Mesodermal cell (in vitro differentiated cells): ENCODE data around the gene GARRE1.
"Not testable (repeated sequence)": the region's sequence is repeated elsewhere in the genome, so short reads cannot be mapped to it uniquely, and the experiment has no call there.

Experiments
- H3K27ac ChIP-seq: 2 replicates; pipeline ENCODE4 v1.7.0; 2013; ENCODE audit warnings: mild to moderate bottlenecking, low read depth, low read length, moderate library complexity; ENCODE audit not compliant: severe bottlenecking
- H3K36me3 ChIP-seq: 2 replicates; pipeline ENCODE4 v1.7.1; 2013; ENCODE audit warnings: mild to moderate bottlenecking, low read length, moderate library complexity; ENCODE audit not compliant: control insufficient read depth, insufficient read depth
- H3K4me1 ChIP-seq: one replicate; pipeline ENCODE4 v1.7.1; 2013; ENCODE audit warnings: mild to moderate bottlenecking, low read length; ENCODE audit not compliant: insufficient read depth, control insufficient read depth, poor library complexity, severe bottlenecking
- H3K4me3 ChIP-seq: 2 replicates; pipeline ENCODE4 v1.7.0; 2013; ENCODE audit warnings: low read length, control low read depth, mild to moderate bottlenecking; ENCODE audit not compliant: insufficient read depth, poor library complexity, severe bottlenecking; ENCODE audit errors: extremely low read depth
- H3K9me3 ChIP-seq: 2 replicates; pipeline ENCODE4 v1.7.1; 2013; ENCODE audit warnings: mild to moderate bottlenecking, low read length, moderate library complexity; ENCODE audit not compliant: control insufficient read depth
- WGBS, 2 experiments: methylation state at CpG; one replicate each; pipeline ENCODE4 v1.1.5; 2013; ENCODE audit warnings: missing lambda C conversion rate in 2 of 2; ENCODE audit not compliant: insufficient coverage in 2 of 2; 5-methylcytosine and 5-hydroxymethylcytosine counted together

The GARRE1 gene

DNA sequence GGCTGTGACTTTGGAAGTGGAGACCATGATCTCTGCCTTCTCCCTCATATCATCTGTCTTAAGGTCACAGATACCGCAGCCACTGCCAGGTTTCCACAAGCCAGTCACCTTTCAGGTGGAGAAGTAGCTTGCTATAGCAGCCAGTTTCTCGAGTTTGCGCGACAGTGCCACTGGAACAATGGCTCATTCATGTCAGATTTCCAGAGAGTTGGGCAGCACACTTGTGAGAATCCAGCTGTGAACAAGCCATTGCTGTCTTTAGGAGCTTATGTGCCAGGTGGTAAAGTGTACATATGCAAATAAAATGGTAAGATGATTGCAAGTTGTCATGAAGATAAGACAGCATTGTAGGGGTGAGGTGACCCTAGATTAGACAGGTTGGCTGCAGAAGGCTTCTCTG lies 22.3 kb downstream of the GARRE1 start:
- Histone ChIP-seq H3K36me3 (peaks cover 31% of the 10 kb centered on the region), H3K9me3 (no peaks in the 10 kb centered on the region), H3K4me1 (peaks cover 8% of the 10 kb centered on the region), H3K4me3 (no peak overlapping the region), H3K27ac (no peak overlapping the region)
- WGBS, 2 experiments = 95 to 100% methylated on average over 4 of the region's 4 CpGs

DNA sequence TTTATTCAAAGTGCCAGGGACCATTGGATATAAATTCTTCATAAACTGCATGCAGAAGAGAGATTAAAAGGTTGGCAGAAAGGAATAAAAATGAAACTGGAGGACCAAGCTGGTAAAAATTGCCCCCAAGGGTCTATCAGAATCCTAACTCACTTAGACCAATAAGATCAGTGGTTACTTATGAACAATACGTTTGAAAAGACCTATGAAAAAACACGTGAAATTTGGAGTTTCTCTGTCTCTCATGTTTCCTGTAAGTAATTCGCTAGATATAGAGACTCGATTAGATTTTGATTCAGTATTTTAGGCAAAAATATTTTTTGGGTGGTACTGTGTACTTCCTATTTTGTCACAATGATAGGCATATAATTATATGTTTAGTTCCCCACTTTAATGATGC lies 22.9 kb downstream of the GARRE1 start:
- Histone ChIP-seq H3K4me1 (peaks cover 8% of the 10 kb centered on the region), H3K9me3 (no peaks in the 10 kb centered on the region), H3K36me3 (peaks cover 28% of the 10 kb centered on the region), H3K4me3 (no peak overlapping the region), H3K27ac (no peak overlapping the region)
- 90 to 95% methylated on average over 4 of the region's 4 CpGs for WGBS, 2 experiments

DNA sequence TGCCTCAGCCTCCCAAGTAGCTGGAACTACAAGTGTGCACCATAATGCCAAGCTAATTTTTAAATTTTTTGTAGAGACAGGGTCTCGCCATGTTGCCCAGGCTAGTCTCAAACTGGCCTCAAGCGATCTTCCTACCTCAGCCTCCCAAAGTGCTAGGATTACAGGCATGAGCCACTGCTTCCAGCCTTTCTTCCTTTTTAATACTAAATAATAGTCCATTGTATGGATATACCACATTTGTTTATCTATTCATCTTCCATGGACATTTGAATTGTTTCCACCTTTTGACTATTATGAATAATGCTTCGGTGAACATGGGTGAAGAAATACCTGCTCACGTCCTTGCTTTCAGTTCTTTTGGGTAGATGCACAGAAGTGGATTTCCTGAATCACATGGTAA lies 24.4 kb downstream of the GARRE1 start:
- H3K36me3 ChIP-seq = peaks cover 30% of the 10 kb centered on the region
- 94 to 96% methylated on average over 2 to 4 of the region's 4 CpGs for WGBS, 2 experiments
- peaks cover 18% of the 10 kb centered on the region for H3K4me1 ChIP-seq
- no peaks in the 10 kb centered on the region for H3K9me3 ChIP-seq
- H3K27ac ChIP-seq = no peak overlapping the region
- H3K4me3 ChIP-seq = no peak overlapping the region

DNA sequence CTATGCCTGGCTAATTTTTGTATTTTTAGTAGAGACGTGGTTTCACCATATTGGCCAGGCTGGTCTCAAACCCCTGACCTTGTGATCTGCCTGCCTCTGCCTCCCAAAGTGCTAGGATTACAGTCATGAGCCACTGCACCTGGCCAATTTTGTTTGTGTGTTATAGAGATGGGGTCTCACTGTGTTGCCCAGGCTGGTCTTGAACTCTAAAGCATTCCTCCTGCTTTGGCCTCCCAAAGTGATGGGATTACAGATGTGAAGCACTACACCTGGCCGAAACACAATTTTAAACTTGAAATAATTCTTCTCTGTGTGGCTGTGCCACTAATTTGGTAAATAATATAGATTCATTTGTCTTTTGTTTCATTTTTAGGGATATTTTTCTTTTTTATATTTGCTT lies 27.1 kb downstream of the GARRE1 start:
- 75 to 100% methylated on average over 1 of the region's 2 CpGs for WGBS, 2 experiments
- not testable (repeated sequence) for H3K4me1 ChIP-seq, H3K4me3 ChIP-seq, H3K27ac ChIP-seq, H3K9me3 ChIP-seq
- peaks cover 45% of the 10 kb centered on the region for H3K36me3 ChIP-seq

DNA sequence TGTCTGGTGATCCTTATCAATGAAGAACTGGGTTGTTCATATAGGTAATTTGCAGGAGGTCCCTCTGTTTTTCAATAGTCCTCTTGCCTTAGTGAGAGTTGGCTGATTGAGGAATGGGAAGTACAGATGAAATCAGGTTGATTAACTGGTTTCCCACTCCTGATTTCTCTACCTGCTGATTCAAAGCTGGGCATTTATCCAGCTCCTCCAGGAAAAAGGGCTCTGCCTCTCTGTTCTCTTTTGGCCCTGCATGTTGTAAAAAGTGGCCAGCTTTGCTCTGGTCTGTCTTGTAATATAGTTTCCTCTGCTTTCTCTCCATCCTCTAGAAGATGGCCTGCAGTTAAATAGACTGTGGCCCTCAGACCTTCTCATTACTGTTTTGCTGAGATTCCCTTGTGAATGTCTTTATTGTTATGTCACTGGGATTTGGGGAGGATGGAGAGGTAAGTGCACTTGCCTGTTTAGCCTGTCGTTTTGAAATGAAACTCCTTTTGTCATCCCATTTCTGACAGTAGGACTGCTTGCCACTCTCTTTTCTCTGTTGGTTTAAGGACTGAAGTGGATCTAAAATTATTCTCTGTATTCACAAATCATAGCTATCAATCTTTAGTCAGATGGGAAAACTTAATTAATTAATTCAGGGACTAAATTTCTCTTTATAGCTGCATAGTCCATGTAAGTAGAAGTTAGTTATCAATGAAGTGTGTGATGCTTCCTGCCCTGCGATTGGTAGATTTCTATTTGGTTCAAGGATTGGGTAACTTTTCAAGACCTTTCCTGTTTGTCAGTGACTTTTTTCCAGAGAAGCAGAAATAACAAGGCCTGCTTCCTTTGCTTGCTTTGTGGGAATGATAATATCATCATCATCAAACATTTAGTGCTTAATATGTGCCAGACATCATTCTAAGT lies 28.5 kb downstream of the GARRE1 start:
- peaks cover 54% of the 10 kb centered on the region for H3K36me3 ChIP-seq
- H3K9me3 ChIP-seq = no peaks in the 10 kb centered on the region
- H3K27ac ChIP-seq = peak overlapping the region; percentile 23
- 80% methylated on average over 1 of the region's 2 CpGs; no CpG with 5 or more reads in 1 of the 2 experiments for WGBS, 2 experiments
- peaks cover 10% of the 10 kb centered on the region for H3K4me1 ChIP-seq
- no peak overlapping the region for H3K4me3 ChIP-seq

DNA sequence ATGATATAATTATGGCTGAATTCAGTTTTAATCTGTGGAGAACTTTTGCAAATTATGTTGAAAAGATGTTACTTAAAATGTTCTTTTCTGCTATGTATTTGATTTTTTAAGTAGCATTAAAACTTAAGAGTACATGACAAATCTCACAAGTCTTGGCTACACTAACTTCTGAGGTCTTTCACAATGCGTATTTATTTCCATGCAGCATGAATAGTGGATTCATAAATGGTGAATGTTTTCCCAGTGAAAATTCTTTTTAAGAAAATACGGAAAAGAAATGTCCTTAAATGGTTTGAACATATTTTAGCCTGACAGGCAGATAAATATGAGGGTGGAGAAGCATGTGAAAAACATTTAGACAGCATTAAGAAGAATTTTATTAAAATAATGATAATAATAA lies 30.2 kb downstream of the GARRE1 start:
- Histone ChIP-seq H3K9me3 (no peaks in the 10 kb centered on the region), H3K4me1 (peaks cover 10% of the 10 kb centered on the region), H3K27ac (no peak overlapping the region), H3K4me3 (no peak overlapping the region), H3K36me3 (peaks cover 41% of the 10 kb centered on the region)
- WGBS, 2 experiments = 96 to 100% methylated on average over 1 to 2 of the region's 2 CpGs

DNA sequence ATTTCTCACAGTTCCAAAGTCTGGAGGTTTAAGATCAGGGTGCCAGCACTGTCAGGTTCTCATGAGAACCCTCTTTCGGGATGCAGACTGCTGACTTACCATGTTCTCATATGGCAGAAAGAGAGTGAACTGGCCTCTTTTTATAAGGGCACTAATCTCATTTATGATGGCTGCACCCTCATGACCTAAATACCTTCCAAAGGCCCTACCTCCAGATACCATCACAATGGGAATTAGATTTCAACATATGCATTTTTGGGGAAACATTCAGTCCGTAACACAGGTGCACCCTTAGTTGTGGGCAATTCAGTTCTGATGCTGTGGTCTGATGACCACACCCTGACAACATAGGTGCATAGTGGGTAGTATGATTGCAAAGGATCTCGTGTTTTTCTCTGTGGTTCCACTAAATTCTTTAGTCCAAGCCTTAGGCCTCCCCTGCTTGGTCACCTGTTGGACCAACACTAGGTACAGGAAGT lies 33.3 kb downstream of the GARRE1 start:
- 88 to 100% methylated on average over 2 to 3 of the region's 3 CpGs for WGBS, 2 experiments
- Histone ChIP-seq H3K4me1 (peaks cover 7% of the 10 kb centered on the region), H3K36me3 (peaks cover 31% of the 10 kb centered on the region), H3K4me3 (no peak overlapping the region), H3K27ac (no peak overlapping the region), H3K9me3 (peaks cover 5% of the 10 kb centered on the region)

DNA sequence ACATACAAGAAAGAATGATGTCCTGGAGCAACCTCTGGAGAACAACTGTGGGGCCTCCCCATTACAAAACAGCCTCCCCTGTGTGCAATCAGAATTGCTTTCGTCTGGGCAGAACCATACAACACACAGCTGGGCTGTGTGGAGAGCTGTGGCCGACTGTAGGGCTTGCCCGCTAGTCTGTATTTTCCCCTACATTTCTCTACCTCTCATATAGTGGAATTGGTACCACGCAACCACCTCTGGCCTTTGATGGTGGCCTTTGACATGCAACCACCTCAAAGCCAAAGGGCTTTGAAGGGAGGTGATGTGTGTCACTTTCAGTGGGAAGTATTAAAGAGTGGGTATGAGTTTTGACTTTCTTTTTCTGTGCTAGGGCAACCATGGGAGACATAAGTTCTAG lies 34.0 kb downstream of the GARRE1 start:
- H3K36me3 ChIP-seq = peaks cover 29% of the 10 kb centered on the region
- peaks cover 5% of the 10 kb centered on the region for H3K4me1 ChIP-seq
- peaks cover 5% of the 10 kb centered on the region for H3K9me3 ChIP-seq
- no peak overlapping the region for H3K4me3 ChIP-seq
- no peak overlapping the region for H3K27ac ChIP-seq
- WGBS, 2 experiments = 100% methylated on average over 1 of the region's 4 CpGs; no CpG with 5 or more reads in 1 of the 2 experiments

DNA sequence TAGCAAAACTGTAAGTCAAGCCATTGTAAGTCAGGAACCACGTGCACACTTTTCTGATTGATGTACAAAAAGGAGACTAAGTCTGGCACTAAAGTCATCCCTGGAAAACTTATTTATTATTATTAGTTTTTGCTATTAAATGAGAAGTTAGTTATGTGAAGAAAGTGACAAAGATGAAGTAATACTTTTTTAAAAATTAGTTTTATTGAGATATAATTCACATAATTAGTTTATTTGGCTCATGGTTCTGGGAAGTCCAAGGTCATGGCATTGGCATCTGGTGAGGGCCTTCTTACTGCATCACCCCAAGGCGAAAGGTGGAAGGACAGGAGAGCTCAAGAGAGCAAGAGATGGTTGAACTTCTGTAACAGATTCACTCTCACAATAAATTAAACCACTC lies 36.9 kb downstream of the GARRE1 start:
- Histone ChIP-seq H3K27ac (no peak overlapping the region), H3K4me1 (peaks cover 4% of the 10 kb centered on the region), H3K36me3 (peaks cover 23% of the 10 kb centered on the region), H3K4me3 (no peak overlapping the region), H3K9me3 (peaks cover 5% of the 10 kb centered on the region)
- 100% methylated on average over 1 of the region's 2 CpGs for WGBS, 2 experiments

DNA sequence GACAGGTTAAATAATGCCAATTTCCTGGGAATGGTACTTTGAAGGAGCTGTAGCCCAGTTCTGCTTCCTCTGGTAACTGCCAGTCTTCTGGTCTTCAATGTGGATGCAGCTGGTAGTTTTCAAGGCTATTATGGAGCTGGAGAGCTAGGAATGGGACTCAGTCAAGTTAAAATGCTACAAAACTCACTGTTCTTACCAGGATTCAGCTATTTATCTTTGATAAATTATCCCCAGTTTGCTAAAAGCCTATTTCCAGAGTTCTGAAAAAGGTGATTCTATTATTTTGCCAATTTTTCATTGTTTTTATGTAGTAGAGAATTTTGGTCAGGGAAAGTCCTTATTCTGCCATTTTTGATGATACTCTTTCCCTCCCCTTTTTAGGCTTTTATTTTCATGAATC lies 40.7 kb downstream of the GARRE1 start:
- Histone ChIP-seq H3K36me3 (peaks cover 28% of the 10 kb centered on the region), H3K27ac (no peak overlapping the region), H3K9me3 (peaks cover 5% of the 10 kb centered on the region), H3K4me1 (peaks cover 4% of the 10 kb centered on the region), H3K4me3 (no peak overlapping the region)

DNA sequence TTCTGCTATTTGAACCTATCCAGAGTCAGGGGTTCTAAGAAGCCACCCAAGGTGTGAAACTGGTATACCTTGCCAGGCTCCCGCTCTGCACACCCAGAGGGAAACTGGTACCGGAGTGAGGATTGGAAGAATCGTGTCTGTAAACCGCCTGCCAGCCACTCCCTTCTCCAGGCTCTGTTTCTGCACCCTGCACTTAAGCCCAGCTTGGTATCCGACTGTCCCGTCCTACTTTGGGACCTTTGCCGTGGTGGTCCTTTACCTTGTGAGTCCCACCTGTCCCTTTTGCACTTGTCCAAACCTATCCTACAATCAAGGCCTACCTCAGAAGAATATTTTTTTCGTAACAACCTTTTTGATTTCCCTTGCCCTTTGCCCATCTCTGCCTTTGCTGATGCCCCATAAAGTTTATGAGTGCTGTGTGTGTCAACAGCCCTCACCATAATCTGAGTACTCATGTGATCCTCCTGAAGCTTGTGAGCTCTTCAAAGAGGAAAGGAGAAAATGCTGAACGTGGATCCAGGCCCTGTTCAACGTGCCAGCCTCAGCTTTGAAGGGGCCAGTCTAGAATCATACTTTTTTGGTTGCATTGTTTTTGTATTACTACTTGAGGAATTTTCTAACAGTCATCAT lies 44.7 kb downstream of the GARRE1 start:
- Histone ChIP-seq H3K36me3 (peaks cover 53% of the 10 kb centered on the region), H3K4me1 (no peaks in the 10 kb centered on the region), H3K4me3 (no peak overlapping the region), H3K9me3 (no peaks in the 10 kb centered on the region), H3K27ac (no peak overlapping the region)
- 93 to 96% methylated on average over 6 to 7 of the region's 10 CpGs for WGBS, 2 experiments
